HEK293 (cell line): ENCODE measurements around the gene GTF2A1L.
A peak's percentile ranks its signal among the peaks of the same experiment; 100 is the strongest.

Source experiments
- CTCF ChIA-PET: fragments of 350-600 bp; formaldehyde crosslinking; extraction: SDS; loops from one replicate; lab custom pipeline; 2021; ENCODE audit warnings: antibody characterized with exemption; lab: Yijun Ruan, JAX
- POLR2A ChIA-PET: fragments of 300-600 bp; formaldehyde crosslinking; extraction: SDS; loops from one replicate; lab custom pipeline; 2020; ENCODE audit warnings: antibody characterized with exemption, inconsistent platforms; lab: Yijun Ruan, JAX
- H3K27ac ChIP-seq: fragments of 200-500 bp; sonication (Bioruptor generic); 2 replicates; pipeline ENCODE4 v1.5.1; 2014; ENCODE audit warnings: low read depth, low read length, control low read depth, inconsistent platforms; ENCODE audit errors: extremely low read depth
- H3K36me3 ChIP-seq, 2 experiments: fragments of 200-500 bp in 1 of 2; sonication (Bioruptor generic) in 1 of 2; 1 replicate in 1 of 2; 2 replicates in 1 of 2; pipeline ENCODE4 v1.5.1; 2014 to 2017; ENCODE audit warnings: inconsistent platforms in 2 of 2, low read length in 2 of 2; ENCODE audit not compliant: control insufficient read depth in 2 of 2, insufficient read depth in 1 of 2
- H3K4me1 ChIP-seq: fragments of 200-500 bp; sonication (Bioruptor generic); 2 replicates; pipeline ENCODE4 v1.5.1; 2014; ENCODE audit warnings: mild to moderate bottlenecking, low read length, inconsistent platforms; ENCODE audit not compliant: control insufficient read depth, insufficient read depth
- H3K4me3 ChIP-seq: 2 replicates; pipeline ENCODE4 v1.5.1; 2011; ENCODE audit warnings: low read depth, mild to moderate bottlenecking, control low read depth, low read length, moderate library complexity
- H3K9me3 ChIP-seq: fragments of 200-500 bp; sonication (Bioruptor generic); 2 replicates; pipeline ENCODE4 v1.5.1; 2014; ENCODE audit warnings: low read depth, low read length, inconsistent platforms; ENCODE audit not compliant: control insufficient read depth, insufficient read depth
- CTCF ChIP-seq: fragments of 450-650 bp; formaldehyde crosslinking; IDR thresholded peaks from 2 replicates; pipeline ENCODE4 v1.5.1; 2016; ENCODE audit warnings: missing biosample characterization, missing genetic modification characterization
- EGR2 ChIP-seq: fragments of 450-650 bp; formaldehyde crosslinking; IDR thresholded peaks from 2 replicates; pipeline ENCODE4 v1.5.1; 2016; ENCODE audit warnings: low read depth, missing biosample characterization, missing genetic modification characterization
- INSM2 ChIP-seq: fragments of 450-650 bp; formaldehyde crosslinking; IDR thresholded peaks from 2 replicates; pipeline ENCODE4 v1.5.1; 2016; ENCODE audit warnings: missing biosample characterization, missing genetic modification characterization
- MYNN ChIP-seq: fragments of 450-650 bp; formaldehyde crosslinking; IDR thresholded peaks from 2 replicates; pipeline ENCODE4 v1.5.1; 2016; ENCODE audit warnings: missing biosample characterization, missing genetic modification characterization, borderline replicate concordance
- PRDM1 ChIP-seq: fragments of 450-650 bp; formaldehyde crosslinking; IDR thresholded peaks from 2 replicates; pipeline ENCODE4; 2016; ENCODE audit warnings: missing biosample characterization, missing genetic modification characterization
- ZBTB11 ChIP-seq: fragments of 450-650 bp; formaldehyde crosslinking; conservative IDR thresholded peaks from 2 replicates; pipeline ENCODE4 v1.5.1; 2016; ENCODE audit warnings: low read depth, missing biosample characterization, missing genetic modification characterization
- ZBTB17 ChIP-seq: fragments of 450-650 bp; formaldehyde crosslinking; IDR thresholded peaks from 2 replicates; pipeline ENCODE4 v1.5.1; 2016; ENCODE audit warnings: missing biosample characterization, missing genetic modification characterization
- ZFHX2 ChIP-seq: fragments of 450-650 bp; formaldehyde crosslinking; conservative IDR thresholded peaks from 2 replicates; pipeline ENCODE4 v1.5.1; 2016; ENCODE audit warnings: missing biosample characterization, missing genetic modification characterization
- ZIC2 ChIP-seq: fragments of 450-650 bp; formaldehyde crosslinking; IDR thresholded peaks from 2 replicates; pipeline ENCODE4 v1.5.1; 2016; ENCODE audit warnings: missing biosample characterization, missing genetic modification characterization
- ZNF133 ChIP-seq: fragments of 450-650 bp; formaldehyde crosslinking; IDR thresholded peaks from 2 replicates; pipeline ENCODE4 v1.5.1; 2016; ENCODE audit warnings: missing biosample characterization, missing genetic modification characterization
- ZNF146 ChIP-seq: fragments of 450-650 bp; formaldehyde crosslinking; IDR thresholded peaks from 2 replicates; pipeline ENCODE4 v1.5.1; 2016; ENCODE audit warnings: missing biosample characterization, missing genetic modification characterization
- ZNF148 ChIP-seq: fragments of 450-650 bp; formaldehyde crosslinking; IDR thresholded peaks from 2 replicates; pipeline ENCODE4 v1.5.0; 2017; ENCODE audit warnings: missing biosample characterization, missing genetic modification characterization, borderline replicate concordance
- ZNF175 ChIP-seq: fragments of 450-650 bp; formaldehyde crosslinking; IDR thresholded peaks from 2 replicates; pipeline ENCODE4 v1.5.1; 2016; ENCODE audit warnings: missing biosample characterization, missing genetic modification characterization
- ZNF18 ChIP-seq: fragments of 450-650 bp; formaldehyde crosslinking; IDR thresholded peaks from 2 replicates; pipeline ENCODE4 v1.5.1; 2016; ENCODE audit warnings: missing biosample characterization, missing genetic modification characterization
- ZNF239 ChIP-seq: fragments of 450-650 bp; formaldehyde crosslinking; IDR thresholded peaks from 2 replicates; pipeline ENCODE4 v1.5.1; 2016; ENCODE audit warnings: missing biosample characterization, missing genetic modification characterization
- ZNF274 ChIP-seq, 2 experiments: fragments of 200-500 bp in 1 of 2; fragments of 450-650 bp in 1 of 2; sonication (Bioruptor generic) in 1 of 2; formaldehyde crosslinking in 1 of 2; IDR thresholded peaks; 2 replicates each; pipeline versions ENCODE4 v1.5.1 to v1.6.1; 2014 to 2016; ENCODE audit warnings: borderline replicate concordance in 1 of 2, inconsistent platforms in 1 of 2, low read length in 1 of 2, missing biosample characterization in 1 of 2, missing genetic modification characterization in 1 of 2
- ZNF510 ChIP-seq: fragments of 450-650 bp; formaldehyde crosslinking; IDR thresholded peaks from 2 replicates; pipeline ENCODE4 v1.5.1; 2018; ENCODE audit warnings: mild to moderate bottlenecking, missing genetic modification characterization, missing biosample characterization; ENCODE audit not compliant: insufficient replicate concordance
- ZNF544 ChIP-seq: fragments of 450-650 bp; formaldehyde crosslinking; IDR thresholded peaks from 2 replicates; pipeline ENCODE4 v1.5.0; 2017; ENCODE audit warnings: missing biosample characterization, missing genetic modification characterization
- ZNF654 ChIP-seq: fragments of 450-650 bp; formaldehyde crosslinking; IDR thresholded peaks from 2 replicates; pipeline ENCODE4 v1.5.1; 2016; ENCODE audit warnings: low read depth, missing biosample characterization, missing genetic modification characterization
- ZNF692 ChIP-seq: fragments of 450-650 bp; formaldehyde crosslinking; IDR thresholded peaks from 2 replicates; pipeline ENCODE4 v1.5.1; 2016; ENCODE audit warnings: missing biosample characterization, missing genetic modification characterization
- ZNF785 ChIP-seq: fragments of 450-650 bp; formaldehyde crosslinking; IDR thresholded peaks from 2 replicates; pipeline ENCODE4 v1.5.1; 2016; ENCODE audit warnings: missing biosample characterization, missing genetic modification characterization

GTF2A1L gene

GRCh38 chr2:48597492-48597891 lies 20.2 kb upstream of the GTF2A1L start:
- Histone ChIP-seq H3K4me1 (no peaks in the 10 kb centered on the region), H3K4me3 (no peak overlapping the region), H3K9me3 (no peaks in the 10 kb centered on the region), H3K36me3 (peaks cover 0 to 6% of the 10 kb centered on the region in 2 experiments; a peak in 1 of 3 replicates), H3K27ac (no peak overlapping the region)
- ChIA-PET POLR2A (no interaction called here), CTCF (interaction anchor here (0.6 to 0.9 kb wide), 2 partner anchors 310 to 348 kb away, joined by 3 to 5 read pairs; no protein-coding TSS in a partner anchor)
- no peak for TF ChIP-seq ZNF785 (tag by site-specific recombination)
- TF ChIP-seq PRDM1: no peak
- TF ChIP-seq ZNF175 (tag by site-specific recombination): no peak
- TF ChIP-seq ZNF146: no peak
- TF ChIP-seq MYNN (tag by site-specific recombination): no peak
- no peak for TF ChIP-seq ZFHX2 (tag by site-specific recombination)
- no peak for TF ChIP-seq EGR2 (tag by site-specific recombination)
- no peak for TF ChIP-seq ZNF510 (tag by site-specific recombination)
- no peak for TF ChIP-seq ZNF18
- no peak for TF ChIP-seq ZNF274 (IDR thresholded peaks at IDR 0.05; ENCODE audit: low read length)
- TF ChIP-seq ZNF274 (tag by site-specific recombination; IDR thresholded peaks at IDR 0.05; ENCODE audit: borderline replicate concordance): no peak
- TF ChIP-seq INSM2 (tag by site-specific recombination): no peak
- TF ChIP-seq ZNF148 (tag by site-specific recombination): no peak
- no peak for TF ChIP-seq ZNF692 (tag by site-specific recombination)

GRCh38 chr2:48600204-48600813 lies 17.3 kb upstream of the GTF2A1L start:
- Histone ChIP-seq H3K27ac (no peak overlapping the region), H3K9me3 (no peaks in the 10 kb centered on the region), H3K4me1 (no peaks in the 10 kb centered on the region), H3K4me3 (no peak overlapping the region), H3K36me3 (peaks cover 0 to 6% of the 10 kb centered on the region in 2 experiments; a peak in 1 of 3 replicates)
- CTCF ChIA-PET: interaction anchor here (0.6 to 1.6 kb wide), 7 partner anchors 12 to 1803 kb away, joined by 3 to 5 read pairs (median 4); no protein-coding TSS in a partner anchor
- POLR2A ChIA-PET: no interaction called here
- TF ChIP-seq ZNF133 (tag by site-specific recombination) (no peak), ZNF239 (no peak), ZIC2 (no peak), ZBTB17 (peak; percentile 40; the same call in 1 of the 2 replicates), ZNF544 (tag by site-specific recombination) (no peak), PRDM1 (no peak), ZNF654 (tag by site-specific recombination) (peak; percentile 51), CTCF (tag by site-specific recombination) (peak; percentile 29; the same call in 1 of the 2 replicates), ZBTB11 (tag by site-specific recombination) (no peak)
